Measurements from ENCODE around the gene UBR4. TPM values are rescaled to one million over a fixed set of nuclear protein-coding genes. Genes with fewer than 3 reads are reported as not detected.
A peak's percentile ranks its signal among the peaks of the same experiment; 100 is the strongest.
"Not testable (repeated sequence)": the region's sequence is repeated elsewhere in the genome, so short reads cannot be mapped to it uniquely, and the experiment has no call there.

The UBR4 gene
- total RNA-seq, 6 experiments from 2014 or later = 73.0 to 132 (median 90.1) TPM

- intact Hi-C loops (cut with DNase I) = no loop called here
- ATAC-seq (peak; percentile 96 to 99 (median 98)), DNase-seq (peak; percentile 66 to 73 (median 69))
- peak; percentile 83 to 98 (median 96) for TF ChIP-seq CTCF (IDR thresholded peaks at IDR 0.05)
- no peak for TF ChIP-seq POLR2A (IDR thresholded peaks at IDR 0.05)
- Histone ChIP-seq H3K9me3 (no peaks in the 10 kb centered on the region), H3K36me3 (peaks cover 11 to 84% (median 36%) of the 10 kb centered on the region in 4 donors), H3K4me3 (no peak overlapping the region), H3K27ac (no peak overlapping the region), H3K27me3 (no peaks in the 10 kb centered on the region), H3K4me1 (no peaks in the 10 kb centered on the region)
- WGBS (ENCODE audit: insufficient coverage, low coverage, low lambda C conversion rate, missing lambda C conversion rate) = 55% methylated on average over 7 of the region's 7 CpGs
These were observed 30.8 kb upstream of the UBR4 start for GRCh38 chr1:19240673-19241538.

GRCh38 chr1:19239876-19240275 lies 29.8 kb upstream of the UBR4 start:
- intact Hi-C loops (cut with DNase I) = loop anchor here in 1 of 2 donors (10.0 kb wide), 1 partner anchor 55 kb away; no protein-coding TSS in a partner anchor
- WGBS (ENCODE audit: insufficient coverage, low coverage, low lambda C conversion rate, missing lambda C conversion rate) = 100% methylated on average over 3 of the region's 7 CpGs
- DNase-seq = no peak
- H3K27me3 ChIP-seq = no peaks in the 10 kb centered on the region
- no peak for ATAC-seq
- no peak overlapping the region for H3K4me3 ChIP-seq
- H3K36me3 ChIP-seq = peaks cover 11 to 88% (median 37%) of the 10 kb centered on the region in 4 donors
- H3K27ac ChIP-seq = no peak overlapping the region
- no peaks in the 10 kb centered on the region for H3K4me1 ChIP-seq
- TF ChIP-seq CTCF (IDR thresholded peaks at IDR 0.05) (no peak), POLR2A (IDR thresholded peaks at IDR 0.05) (no peak)
- no peaks in the 10 kb centered on the region for H3K9me3 ChIP-seq

- intact Hi-C loops (cut with DNase I) = loop anchor here in 1 of 2 donors (10.0 kb wide), 1 partner anchor 49 kb away; no protein-coding TSS in a partner anchor
- WGBS (ENCODE audit: insufficient coverage, low coverage, low lambda C conversion rate, missing lambda C conversion rate) = 100% methylated on average over 1 of the region's 3 CpGs
- Histone ChIP-seq H3K36me3 (peaks cover 0 to 83% (median 29%) of the 10 kb centered on the region in 4 donors), H3K27ac (no peak overlapping the region), H3K4me3 (no peak overlapping the region), H3K9me3 (no peaks in the 10 kb centered on the region), H3K27me3 (no peaks in the 10 kb centered on the region), H3K4me1 (peaks cover 0 to 11% (median 0%) of the 10 kb centered on the region in 4 donors)
- ATAC-seq = no peak
- TF ChIP-seq CTCF (IDR thresholded peaks at IDR 0.05) = no peak
- no peak for TF ChIP-seq POLR2A (IDR thresholded peaks at IDR 0.05)
- no peak for DNase-seq
These were observed 24.2 kb upstream of the UBR4 start for GRCh38 chr1:19234224-19234623.

- peak; percentile 52 to 88 (median 78) for DNase-seq
- H3K27ac ChIP-seq = peak overlapping the region in 2 of 3 donors; percentile 21 to 53
- no peaks in the 10 kb centered on the region for H3K9me3 ChIP-seq
- intact Hi-C loops (cut with DNase I) = loop anchor here in 1 of 2 donors (10.0 kb wide), 1 partner anchor 48 kb away; no protein-coding TSS in a partner anchor
- H3K36me3 ChIP-seq = peaks cover 0 to 78% (median 20%) of the 10 kb centered on the region in 4 donors
- no peaks in the 10 kb centered on the region for H3K27me3 ChIP-seq
- no peak overlapping the region for H3K4me3 ChIP-seq
- TF ChIP-seq CTCF (IDR thresholded peaks at IDR 0.05) (peak in 3 of 4 donors; percentile 14 to 36 (median 21)), POLR2A (IDR thresholded peaks at IDR 0.05) (no peak)
- peaks cover 0 to 11% (median 0%) of the 10 kb centered on the region in 4 donors for H3K4me1 ChIP-seq
- ATAC-seq = peak; percentile 95 to 98 (median 96)
These were observed 22.4 kb upstream of the UBR4 start for GRCh38 chr1:19232524-19232846.

- H3K9me3 ChIP-seq, H3K27me3 ChIP-seq, DNase-seq, H3K4me3 ChIP-seq: not testable (repeated sequence)
- 89% methylated on average over 14 of the region's 16 CpGs for WGBS (ENCODE audit: insufficient coverage, low coverage, low lambda C conversion rate, missing lambda C conversion rate)
- ATAC-seq = peak in 2 of 4 donors; percentile 39 to 50
- intact Hi-C loops (cut with DNase I) = loop anchor here in 1 of 2 donors (10.0 kb wide), 1 partner anchor 47 kb away; no protein-coding TSS in a partner anchor
- peak overlapping the region in 1 of 3 donors; percentile 21 for H3K27ac ChIP-seq
- H3K36me3 ChIP-seq = peaks cover 0 to 76% (median 21%) of the 10 kb centered on the region in 4 donors
- peaks cover 0 to 11% (median 0%) of the 10 kb centered on the region in 4 donors for H3K4me1 ChIP-seq
These were observed 21.9 kb upstream of the UBR4 start for GRCh38 chr1:19231736-19232523.
